SK-N-MC (cell line): Measurements from ENCODE around the gene DAO.

Experiments
- EZH2 ChIP-seq: fragments of 200-600 bp; sonication (generic); IDR thresholded peaks from one replicate; pipeline ENCODE4 v1.6.1; 2017; ENCODE audit warnings: antibody characterized with exemption
- FOXP2 ChIP-seq: optimal IDR thresholded peaks from 2 replicates; pipeline ENCODE3; 2011; ENCODE audit warnings: mild to moderate bottlenecking, moderate library complexity; ENCODE audit not compliant: insufficient read depth; ENCODE audit errors: extremely low read length, control extremely low read depth
- POLR2AphosphoS5 ChIP-seq: IDR thresholded peaks from 2 replicates; pipeline ENCODE4 v1.6.1; 2012; ENCODE audit warnings: mild to moderate bottlenecking, low read depth, low read length, borderline replicate concordance

- TF ChIP-seq POLR2AphosphoS5, result peak; percentile 37; the same call in 1 of the 2 replicates
- TF ChIP-seq EZH2, result no peak
- TF ChIP-seq FOXP2, result no peak
Observed at GRCh38 chr12:108840605-108841332, 39.1 kb upstream of the DAO start.
